Hematopoietic multipotent progenitor cell treated with erythropoietin and hydrocortisone succinate and interleukin-3 and kit ligand, for 8 days (in vitro differentiated cells): ENCODE measurements around the gene SLC22A25.
"Not testable (repeated sequence)": the region's sequence is repeated elsewhere in the genome, so short reads cannot be mapped to it uniquely, and the experiment has no call there.

Experiments used
- DNase-seq: peaks from one replicate; pipeline ENCODE4 v3.0.0-alpha.2; 2015

SLC22A25 gene

DNA sequence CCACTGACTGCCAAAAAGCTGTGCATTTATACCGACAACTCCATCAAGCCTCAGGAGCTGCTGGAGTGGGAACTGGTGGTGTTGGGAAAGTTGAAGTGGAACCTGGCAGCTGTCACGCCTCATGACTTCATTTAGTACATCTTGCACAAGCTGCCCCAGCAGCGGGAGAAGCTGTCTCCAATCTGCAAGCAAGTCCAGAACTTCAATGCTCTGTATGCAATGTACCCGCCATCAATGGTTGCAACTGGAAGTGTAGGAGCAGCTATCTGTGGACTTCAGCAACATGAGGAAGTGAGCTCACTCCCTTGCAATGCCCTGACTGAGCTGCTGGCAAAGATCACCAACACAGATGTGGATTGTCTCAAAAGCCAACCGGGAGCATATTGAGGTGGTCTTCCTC, at the start of gene SLC22A25:
SLC22A25 (minus strand) TSS at position 67 of the 400 bp plus-strand sequence. CDS start 13,947 bp downstream, outside the sequence.
- no peak for DNase-seq

DNA sequence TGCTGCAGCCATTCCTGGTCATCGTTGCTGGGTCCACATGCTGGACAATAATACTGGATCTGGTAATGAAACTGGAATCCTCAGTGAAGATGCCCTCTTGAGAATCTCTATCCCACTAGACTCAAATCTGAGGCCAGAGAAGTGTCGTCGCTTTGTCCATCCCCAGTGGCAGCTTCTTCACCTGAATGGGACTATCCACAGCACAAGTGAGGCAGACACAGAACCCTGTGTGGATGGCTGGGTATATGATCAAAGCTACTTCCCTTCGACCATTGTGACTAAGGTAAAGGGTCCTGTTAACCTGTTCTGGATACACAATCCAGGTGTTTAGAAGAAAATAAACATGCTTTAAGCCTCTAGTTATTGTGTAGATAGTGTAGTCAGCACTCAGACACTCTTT, 46.9 kb upstream of the SLC22A25 start:
- DNase-seq = no peak

DNA sequence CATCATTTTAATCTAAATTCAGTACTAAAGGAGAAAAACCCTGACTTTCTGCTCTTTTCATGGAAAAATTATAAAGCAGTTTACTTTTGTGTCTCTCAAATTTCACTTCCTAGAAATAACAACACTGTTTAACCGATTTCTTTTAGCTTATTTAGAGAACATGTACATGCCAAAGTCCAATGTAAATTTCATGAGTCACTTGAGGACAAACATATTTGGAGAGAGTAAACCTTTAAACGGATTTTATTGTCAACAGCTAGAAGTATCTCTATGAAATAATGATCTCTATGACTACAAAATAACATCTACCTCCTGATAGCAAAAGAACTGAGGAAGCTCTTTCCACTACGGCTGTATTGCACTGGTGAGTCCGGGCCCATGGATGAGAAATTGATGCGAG, 46.3 kb upstream of the SLC22A25 start:
- DNase-seq = no peak

DNA sequence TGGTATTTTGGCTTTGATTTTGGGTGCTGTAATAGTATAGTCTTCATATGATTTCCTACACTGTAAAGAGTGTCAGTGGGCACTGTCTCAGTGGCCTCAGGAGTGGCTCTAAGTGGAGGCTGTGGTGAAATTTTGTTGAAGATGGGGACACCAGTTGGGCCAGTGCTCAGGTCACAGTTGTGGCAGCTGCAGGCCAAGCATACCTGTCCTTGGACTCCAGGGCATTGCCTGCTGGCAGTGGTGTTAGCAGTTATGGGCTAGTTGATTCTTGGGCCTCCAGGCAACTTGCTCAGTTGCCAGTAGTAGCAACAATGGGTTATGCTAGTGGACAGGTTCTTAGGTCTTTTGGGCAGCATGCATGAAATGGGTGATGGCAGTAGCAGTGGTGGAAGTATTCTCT, 39.2 kb upstream of the SLC22A25 start:
- DNase-seq = no peak

DNA sequence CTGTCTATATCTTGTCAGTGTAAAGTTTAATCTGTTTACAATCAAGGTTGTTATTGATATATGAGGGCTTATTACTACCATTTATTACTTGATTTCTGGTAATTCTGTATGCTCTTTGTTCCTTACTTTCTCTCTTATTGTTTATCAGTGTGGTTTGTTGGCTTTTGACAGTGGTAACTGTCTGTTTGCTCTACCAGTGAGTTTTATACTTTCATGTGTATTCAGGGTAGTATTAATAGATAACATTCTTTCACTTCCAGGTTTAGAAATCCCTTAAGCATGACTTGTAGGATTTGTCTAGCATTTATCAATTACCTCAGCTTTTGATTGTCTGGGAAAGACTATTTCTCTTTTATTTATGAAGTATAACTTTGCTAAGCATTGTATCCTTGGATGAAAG, 37.5 kb upstream of the SLC22A25 start:
- DNase-seq = no peak

DNA sequence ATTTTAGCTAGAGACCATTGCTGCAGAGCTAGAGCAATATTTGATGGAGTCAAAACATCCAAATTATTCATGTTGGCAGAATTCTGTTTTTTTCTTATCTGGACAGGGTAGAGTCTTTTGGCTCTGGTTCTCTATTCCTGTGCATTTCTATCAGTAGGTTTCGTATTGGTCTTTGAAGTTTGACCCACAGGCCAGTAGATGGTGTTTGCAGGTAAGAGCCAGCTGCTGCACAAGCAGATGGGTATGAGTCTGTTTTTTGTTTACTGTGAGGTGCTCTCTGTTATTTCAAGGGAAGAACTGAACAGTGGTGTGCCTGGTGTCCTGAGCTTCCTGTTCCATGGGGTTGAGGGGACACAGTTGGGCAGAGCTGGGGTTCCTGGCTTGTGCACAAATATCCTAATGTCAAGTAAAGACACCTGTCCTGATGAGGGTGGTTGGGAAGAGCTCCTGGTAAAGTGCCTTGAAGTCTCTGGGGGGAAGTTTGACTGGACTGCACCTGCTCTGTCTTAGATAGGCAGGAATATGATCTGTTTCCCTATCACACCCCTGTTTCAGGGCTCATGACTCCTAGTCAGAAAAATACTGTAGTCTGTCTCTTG, 34.0 kb upstream of the SLC22A25 start:
- DNase-seq = peak; percentile 3

DNA sequence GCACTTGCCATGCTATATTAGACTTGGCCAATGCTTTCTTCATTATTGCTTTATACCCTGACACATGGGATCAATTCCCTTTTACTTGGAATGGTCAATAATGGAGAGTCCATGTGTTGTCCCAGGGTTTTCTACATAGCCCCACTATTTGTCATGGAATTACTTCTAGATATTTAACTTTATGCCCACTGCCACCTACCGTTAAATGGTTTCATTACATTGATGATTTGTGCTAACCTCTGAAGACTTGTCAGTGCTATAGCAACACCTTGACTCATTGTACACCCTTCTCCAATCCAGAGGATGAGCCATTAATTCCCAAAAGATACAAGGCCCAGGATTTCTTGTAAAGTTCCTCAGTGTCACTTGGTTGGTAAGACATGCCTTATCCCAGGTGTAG, 31.4 kb upstream of the SLC22A25 start:
- no peak for DNase-seq

DNA sequence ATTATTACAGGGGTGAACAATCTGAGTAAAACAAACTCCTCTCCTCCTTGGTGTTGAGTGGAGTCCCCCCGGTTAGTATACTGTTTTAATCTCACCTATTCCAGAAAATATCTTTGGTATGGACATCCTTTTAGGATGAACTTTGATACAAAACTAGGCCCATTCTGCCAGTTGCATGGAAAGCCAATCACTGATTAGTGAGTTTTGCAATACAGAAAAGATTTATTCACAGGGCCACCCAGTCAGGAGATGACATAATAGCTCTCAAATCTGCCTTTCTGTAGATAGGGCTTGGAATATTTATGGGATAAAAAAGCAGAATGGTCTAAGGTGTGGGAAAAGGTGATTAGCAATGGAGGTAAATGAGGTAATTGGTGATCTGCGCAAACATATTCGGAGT, 30.3 kb upstream of the SLC22A25 start:
- no peak for DNase-seq

DNA sequence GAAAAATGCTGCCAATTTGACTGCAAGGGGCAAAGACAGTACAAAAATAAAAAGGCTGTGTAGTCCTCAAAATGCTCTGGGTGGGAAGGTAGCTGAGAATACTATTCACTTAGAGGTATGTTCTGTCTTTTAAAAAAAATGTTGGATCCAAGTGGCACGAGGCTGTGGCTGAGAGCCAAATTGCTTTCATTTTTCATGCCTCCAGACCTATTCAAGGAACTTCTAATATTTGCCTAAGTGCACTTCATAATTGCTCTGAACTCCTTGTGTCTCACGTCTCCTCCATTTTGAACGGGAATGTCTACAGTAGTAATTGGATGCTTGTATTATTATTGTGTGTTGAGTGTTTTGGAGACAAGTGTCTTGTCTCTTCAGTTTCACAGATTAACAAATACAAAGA, 19.1 kb upstream of the SLC22A25 start:
- no peak for DNase-seq

DNA sequence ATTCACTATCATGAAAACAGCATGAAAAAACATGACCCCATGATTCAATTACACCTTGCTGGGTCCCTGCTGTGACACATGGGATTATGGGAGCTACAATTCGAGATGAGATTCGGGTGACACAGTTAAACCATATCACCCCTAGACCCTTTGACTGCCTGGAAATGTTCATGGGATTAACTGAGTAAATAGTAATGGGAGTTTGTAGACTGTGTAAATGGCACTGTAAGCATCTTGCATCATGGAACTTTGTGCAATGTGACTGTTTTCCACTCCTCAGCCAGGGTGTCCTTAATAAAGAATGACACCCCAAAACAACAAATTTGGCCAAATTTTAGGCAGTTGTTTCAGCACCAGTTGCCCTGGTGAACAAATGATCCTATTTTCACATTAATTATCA, 7.9 kb upstream of the SLC22A25 start:
- no peak for DNase-seq

DNA sequence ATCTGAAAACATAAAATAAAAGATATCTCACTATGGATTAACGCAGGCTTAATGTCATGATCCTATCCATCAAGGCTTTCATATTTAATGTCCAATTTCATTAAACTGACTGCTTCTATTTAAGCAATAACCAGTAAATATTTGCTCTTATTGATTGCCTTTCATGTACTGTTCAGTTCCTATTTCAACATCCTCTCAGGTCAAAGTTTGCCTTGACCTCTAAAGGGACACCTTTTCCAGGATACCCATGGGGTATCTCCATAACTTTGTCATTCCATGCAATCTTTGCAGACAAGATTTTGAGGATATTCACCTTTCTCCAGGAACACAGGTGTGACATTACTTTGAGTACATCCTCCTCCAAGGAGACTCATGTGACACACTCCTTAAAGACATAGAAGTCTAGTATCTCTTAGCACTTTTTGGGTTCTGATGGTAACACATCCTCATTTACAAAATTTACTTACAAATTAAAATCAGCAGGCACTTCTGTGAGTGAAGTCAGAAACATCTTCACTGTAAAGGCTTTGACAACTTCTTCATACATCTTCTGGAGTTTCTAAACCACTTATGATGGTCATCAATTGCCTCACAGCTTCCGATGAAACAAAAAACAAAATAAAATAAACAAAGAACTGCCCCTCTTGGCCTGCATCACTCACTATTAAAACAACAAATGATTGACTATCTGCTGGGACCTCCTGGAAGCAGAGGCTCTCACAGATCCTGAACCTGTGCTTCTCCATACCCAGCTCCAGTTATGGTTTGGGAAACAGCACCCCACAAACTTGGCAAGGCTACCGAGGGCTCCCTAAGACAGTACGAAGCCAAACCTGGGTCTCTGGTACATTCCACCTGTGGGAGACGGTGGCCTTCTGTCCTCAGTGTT, 7.0 kb upstream of the SLC22A25 start:
- DNase-seq = no peak

DNA sequence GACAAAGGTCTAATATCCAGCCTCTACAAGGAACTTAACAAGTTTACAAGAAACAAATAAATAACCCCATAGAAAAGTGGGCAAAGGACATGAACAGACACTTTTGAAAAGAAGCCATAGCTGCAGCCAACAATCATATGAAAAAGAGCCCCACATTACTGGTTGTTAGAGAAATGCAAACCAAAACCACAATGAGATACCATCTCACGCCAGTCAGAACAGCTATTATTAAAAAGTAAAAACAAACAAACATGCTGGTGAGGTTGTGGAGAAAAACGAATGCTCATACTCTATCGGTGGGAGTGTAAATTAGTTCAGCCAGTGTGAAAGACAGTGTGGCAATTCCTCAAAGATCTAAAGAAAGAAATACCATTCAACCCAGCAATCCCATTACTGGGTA, 5.6 kb upstream of the SLC22A25 start:
- DNase-seq = no peak

DNA sequence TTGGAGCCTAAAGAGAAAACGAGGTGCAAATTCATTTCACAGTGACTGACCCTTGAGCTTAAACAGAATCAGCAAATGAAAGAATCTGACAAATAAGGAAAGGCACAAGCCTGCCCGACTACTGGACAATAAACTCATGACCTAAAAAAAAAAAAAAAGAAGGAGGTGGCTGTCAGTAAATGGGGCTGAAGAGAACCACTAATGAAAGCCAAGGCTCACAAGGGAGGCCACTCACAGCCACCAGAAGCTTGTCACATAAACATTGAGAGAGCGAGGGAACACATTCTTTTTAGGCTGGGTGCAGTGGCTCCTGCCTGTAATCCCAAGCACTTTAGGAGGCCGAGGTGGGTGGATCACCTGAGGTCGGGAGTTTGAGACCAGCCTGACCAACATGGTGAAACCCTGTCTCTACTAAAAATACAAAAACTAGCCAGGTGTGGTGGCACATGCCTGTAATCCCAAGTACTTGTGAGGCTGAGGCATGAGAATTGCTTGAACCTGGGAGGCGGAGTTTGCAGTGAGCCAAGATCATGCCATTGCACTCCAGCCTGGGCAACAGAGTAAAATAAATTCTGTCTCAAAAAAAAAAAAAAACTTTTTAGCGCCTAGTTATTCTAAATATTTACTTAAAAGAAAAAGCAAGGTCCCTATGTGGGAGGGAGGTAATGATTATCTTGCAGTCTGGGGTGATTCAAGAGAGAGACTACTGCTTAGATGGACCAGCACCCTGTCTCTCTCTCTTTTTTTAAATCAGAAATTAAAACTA, 4.0 kb upstream of the SLC22A25 start:
- not testable (repeated sequence) for DNase-seq

DNA sequence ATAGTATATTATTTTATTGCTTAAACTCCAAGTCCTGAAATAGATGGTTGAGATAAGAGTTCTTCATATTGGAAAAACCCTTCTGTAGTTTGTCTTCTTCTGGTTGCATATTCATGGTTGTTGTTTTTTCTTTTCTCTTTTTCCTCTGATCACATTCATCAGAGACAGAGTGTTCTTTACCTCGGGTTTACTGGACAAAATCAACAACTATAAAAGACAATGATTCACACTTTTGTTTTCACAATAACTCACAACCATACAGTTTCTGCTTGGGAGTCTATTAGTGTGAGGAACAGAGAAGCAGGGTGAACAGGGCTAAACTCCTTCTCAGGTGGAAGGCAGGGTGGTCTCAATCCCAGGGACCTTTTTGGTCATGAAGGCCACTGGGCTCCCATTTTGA, 2.6 kb upstream of the SLC22A25 start:
- no peak for DNase-seq

DNA sequence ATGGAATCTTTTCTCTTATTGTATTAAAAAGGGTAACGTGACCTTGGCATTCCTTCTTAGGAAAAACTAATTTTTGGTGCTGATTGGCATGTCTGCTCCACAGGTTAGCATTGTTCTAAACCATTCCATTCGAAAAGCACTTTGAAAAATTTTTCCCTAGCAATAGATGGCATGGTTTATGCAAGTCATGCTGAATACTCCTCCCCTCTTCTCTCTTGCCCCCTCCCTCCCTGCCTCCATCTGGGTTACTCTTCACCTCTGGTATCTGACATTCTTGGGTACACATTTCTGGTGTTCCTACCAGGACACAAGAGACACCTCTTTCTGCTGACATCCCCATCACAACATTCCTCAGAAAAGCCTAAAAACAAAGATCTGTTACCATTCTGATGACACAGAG, 1.5 kb upstream of the SLC22A25 start:
- DNase-seq = no peak

DNA sequence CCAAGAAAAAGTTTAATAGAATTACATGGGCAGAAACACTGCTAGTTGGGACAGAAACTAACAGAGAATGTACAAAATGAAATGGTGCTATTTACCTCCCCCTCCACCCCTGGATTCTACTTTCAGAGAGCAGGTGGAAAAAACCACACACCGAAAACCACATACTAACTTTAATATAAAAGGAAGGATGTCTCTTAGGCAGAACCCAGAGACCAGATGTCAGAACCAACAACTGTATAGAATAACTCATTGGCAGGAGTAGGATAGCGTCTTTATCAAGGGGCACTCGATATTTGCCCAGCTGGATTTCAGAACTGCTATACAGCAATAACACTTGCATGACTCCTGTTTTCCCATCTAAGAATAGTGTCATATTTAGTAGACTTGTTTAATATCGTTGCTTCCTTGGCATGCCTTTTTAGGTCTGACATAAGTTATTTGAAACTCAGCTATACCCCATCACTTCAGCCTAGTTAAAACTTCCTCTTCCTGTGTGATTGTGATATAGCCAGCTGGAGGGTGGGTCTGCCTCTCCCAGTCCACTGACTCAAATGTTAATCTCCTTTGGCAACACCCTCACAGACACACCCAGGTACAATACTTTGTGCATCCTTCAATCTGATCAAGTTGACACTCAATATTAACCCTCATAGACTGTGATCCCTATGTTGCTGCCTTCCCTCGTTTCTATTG, 1.2 kb downstream of the SLC22A25 start:
- DNase-seq = no peak

DNA sequence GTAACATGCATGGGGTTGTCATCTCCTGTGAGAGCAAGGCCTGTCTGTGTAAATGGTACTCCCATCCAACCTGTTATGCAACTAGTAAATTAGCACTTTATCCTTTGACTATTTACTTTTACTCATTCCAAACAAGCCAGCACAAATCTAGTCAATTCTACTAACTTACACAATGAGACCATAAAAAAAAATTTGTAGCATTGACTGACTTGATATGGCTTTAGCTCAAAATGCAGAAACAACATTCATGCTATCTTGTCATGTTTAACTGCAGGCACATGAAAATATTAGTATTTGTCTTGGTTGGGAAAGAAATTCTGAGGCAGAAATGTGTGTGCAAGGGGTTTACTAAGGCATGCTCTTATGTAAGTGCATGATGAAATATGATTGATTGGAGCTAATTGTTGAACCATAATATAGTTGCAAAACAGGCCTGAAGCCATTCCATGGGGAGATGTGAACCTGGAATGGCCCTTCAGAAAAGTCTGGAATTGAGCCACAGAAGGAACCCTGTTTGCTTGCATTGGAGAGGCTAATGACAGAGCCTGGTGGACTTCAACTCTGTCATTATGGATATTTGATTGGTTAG, 2.5 kb downstream of the SLC22A25 start:
- no peak for DNase-seq

DNA sequence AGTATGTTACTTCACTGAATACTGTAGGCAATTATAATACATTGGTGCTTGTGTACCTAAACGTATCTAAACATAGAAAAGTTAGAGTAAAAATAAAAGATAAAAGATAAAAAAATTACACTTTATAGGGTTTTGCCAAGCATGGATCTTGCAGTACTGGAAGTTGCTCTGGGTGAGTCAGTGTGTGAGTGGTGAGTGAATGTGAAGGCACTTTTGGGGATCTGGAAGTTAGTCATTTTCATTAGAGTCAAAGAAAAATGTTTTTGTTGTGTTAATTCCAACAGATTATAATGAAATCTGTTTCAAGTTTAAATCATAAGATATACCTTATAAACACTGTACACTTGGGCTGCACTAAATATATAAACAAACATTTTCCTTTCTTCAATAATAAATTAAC, 3.3 kb downstream of the SLC22A25 start:
- DNase-seq = no peak

DNA sequence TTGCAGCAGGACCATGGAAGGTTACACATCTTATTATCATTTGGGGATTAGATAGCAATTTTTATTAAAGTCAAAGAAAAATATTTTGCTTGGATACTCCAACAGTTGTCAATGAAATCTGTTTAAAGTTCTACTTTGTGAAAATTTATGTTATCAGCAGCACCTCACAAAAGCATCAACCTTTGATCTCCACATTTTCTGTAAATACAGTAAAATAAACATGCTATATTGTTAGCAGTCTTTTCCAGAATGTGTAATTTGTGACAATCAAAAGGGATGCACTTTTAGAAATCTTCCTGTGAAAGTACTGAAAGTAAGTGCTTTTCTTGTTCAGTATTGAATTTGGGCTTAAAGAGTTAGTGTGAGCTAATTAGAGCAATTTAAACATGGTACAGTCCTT, 4.1 kb downstream of the SLC22A25 start:
- DNase-seq = no peak

DNA sequence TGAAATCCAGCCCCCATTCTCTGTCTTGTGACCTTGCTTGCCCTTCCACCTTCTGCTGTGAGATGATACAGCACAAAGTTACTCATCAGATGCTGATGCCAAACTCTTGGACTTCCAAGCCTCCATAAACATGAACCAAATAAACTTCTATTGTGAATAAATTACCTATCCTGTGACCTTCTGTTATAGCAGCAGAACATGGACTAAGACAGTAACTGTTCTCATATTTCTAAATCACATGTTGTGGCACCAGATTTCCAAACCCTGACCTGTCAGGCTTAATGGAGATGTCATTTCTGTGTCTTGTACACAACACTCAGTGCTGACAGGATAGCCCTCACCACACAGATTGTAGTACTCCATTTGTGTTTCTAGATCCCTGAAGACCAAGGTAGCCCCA, 6.0 kb downstream of the SLC22A25 start:
- no peak for DNase-seq

DNA sequence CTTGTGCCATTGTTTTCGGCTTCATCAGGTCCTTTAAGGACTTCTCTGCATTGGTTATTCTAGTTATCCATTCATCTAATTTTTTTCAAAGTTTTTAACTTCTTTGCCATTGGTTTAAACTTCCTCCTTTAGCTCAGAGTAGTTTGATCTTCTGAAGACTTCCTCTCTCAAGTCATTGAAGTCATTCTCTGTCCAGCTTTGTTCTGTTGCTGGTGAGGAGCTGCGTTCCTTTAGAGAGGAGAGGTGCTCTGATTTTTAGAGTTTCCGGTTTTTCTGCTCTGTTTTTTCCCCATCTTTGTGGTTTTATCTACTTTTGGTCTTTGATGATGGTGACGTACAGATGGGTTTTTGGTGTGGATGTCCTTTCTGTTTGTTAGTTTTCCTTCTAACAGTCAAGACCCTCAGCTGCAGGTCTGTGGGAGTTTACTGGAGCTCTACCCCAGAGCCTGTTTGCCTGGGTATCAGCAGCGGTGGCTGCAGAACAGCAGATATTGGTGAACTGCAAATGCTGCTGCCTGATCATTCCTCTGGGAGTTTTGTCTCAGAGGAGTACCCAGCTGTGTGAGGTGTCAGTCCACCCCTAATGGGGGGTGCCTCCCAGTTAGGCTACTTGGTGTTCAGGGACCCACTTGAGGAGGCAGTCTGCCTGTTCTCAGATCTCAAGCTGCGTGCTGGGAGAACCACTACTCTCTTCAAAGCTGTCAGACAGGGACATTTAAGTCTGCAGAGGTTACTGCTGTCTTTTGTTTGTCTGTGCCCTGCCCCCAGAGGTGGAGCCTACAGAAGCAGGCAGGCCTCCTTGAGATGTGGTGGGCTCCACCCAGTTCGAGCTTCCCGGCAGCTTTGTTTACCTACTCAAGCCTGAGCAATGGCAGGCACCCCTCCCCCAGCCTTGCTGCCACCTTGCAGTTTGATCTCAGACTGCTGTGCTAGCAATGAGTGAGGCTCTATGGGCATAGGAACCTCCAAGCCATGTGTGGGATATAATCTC, 7.6 kb downstream of the SLC22A25 start:
- DNase-seq = not testable (repeated sequence)

DNA sequence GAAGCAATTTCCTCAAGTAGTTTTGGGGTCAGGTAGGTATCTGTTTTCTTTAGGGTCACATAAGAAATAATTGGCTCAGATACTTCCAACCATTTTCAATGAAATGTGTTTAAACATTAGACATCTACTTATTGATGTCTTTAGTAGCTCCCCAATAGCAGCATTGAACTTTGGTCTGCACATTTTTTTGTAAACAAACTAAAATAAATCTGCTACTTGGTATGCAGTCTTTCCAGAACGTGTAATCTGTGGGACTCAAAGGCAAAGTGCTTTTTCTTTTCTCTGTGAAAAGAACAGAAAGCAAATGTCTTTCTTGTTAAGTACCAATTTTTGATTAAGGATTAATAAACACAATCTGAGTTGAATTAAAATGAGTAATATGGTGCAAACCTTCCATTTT, 13.6 kb downstream of the SLC22A25 start:
- DNase-seq = no peak
